Smooth muscle cell (in vitro differentiated cells): Measurements from ENCODE around the gene BCCIP. TPM values are rescaled to one million over a fixed set of nuclear protein-coding genes. Genes with fewer than 3 reads are reported as not detected.

Experiments used
- DNase-seq: peaks from one replicate; lab custom pipeline; 2025; ENCODE audit not compliant: unreplicated experiment; lab: John Stamatoyannopoulos, UW
- H2AFZ ChIP-seq: fragments of 200-600 bp; sonication (generic); 2 replicates; pipeline ENCODE4 v1.6.0; 2016; ENCODE audit warnings: antibody characterized with exemption, low read depth, mild to moderate bottlenecking
- H3F3A ChIP-seq: fragments of 200-600 bp; sonication (generic); 2 replicates; pipeline ENCODE4 v1.6.0; 2017; ENCODE audit warnings: antibody characterized with exemption, low read depth
- H3K27ac ChIP-seq: fragments of 200-600 bp; sonication (generic); 2 replicates; pipeline ENCODE4 v1.5.1; 2016; ENCODE audit warnings: low read depth, mild to moderate bottlenecking
- H3K27me3 ChIP-seq: fragments of 200-600 bp; sonication (generic); 2 replicates; pipeline ENCODE4 v1.6.1; 2016; ENCODE audit warnings: low read depth, mild to moderate bottlenecking
- H3K36me3 ChIP-seq: fragments of 200-600 bp; sonication (generic); 2 replicates; pipeline ENCODE4 v1.5.1; 2016; ENCODE audit warnings: low read depth
- H3K4me1 ChIP-seq: fragments of 200-600 bp; sonication (generic); 2 replicates; pipeline ENCODE4 v1.5.1; 2016; ENCODE audit warnings: low read depth
- H3K4me2 ChIP-seq: fragments of 200-600 bp; sonication (generic); 2 replicates; pipeline ENCODE4 v1.6.0; 2016; ENCODE audit warnings: mild to moderate bottlenecking
- H3K4me3 ChIP-seq: fragments of 200-600 bp; sonication (generic); 2 replicates; pipeline ENCODE4 v1.5.1; 2016; ENCODE audit warnings: mild to moderate bottlenecking
- H3K79me2 ChIP-seq: fragments of 200-600 bp; sonication (generic); 2 replicates; pipeline ENCODE4 v1.6.0; 2016; ENCODE audit warnings: low read depth, mild to moderate bottlenecking
- H3K9ac ChIP-seq: fragments of 200-600 bp; sonication (generic); 2 replicates; pipeline ENCODE4 v1.6.0; 2016; ENCODE audit warnings: low read depth
- H3K9me3 ChIP-seq: fragments of 200-600 bp; sonication (generic); replicated peaks from 2 replicates; pipeline ENCODE4 v1.5.1; 2016; ENCODE audit warnings: low read depth
- H4K20me1 ChIP-seq: fragments of 200-600 bp; sonication (generic); 2 replicates; pipeline ENCODE4 v1.6.0; 2016; ENCODE audit warnings: low read depth
- CTCF ChIP-seq: fragments of 200-600 bp; sonication (generic); IDR thresholded peaks from 2 replicates; pipeline ENCODE4 v1.5.1; 2017; ENCODE audit warnings: borderline replicate concordance, mild to moderate bottlenecking, antibody characterized with exemption; ENCODE audit not compliant: insufficient read depth, poor library complexity, severe bottlenecking
- WGBS: methylation state at CpG from one replicate; pipeline ENCODE4 v1.1.7; 2016; ENCODE audit warnings: low lambda C conversion rate; 5-methylcytosine and 5-hydroxymethylcytosine counted together
- polyA plus RNA-seq: library from polyadenylated mRNA; unstranded; fragments of >200 nt; fragmentation: Nextera tagmentation; extraction: Ambion mirVana; gene quantifications from 2 replicates; pipeline ENCODE4 v1.2.1, GENCODE V29; 2016
- total RNA-seq: library from RNA; depleted of rRNA; stranded (reverse); fragments of >200 nt; gene quantifications from 2 replicates; pipeline ENCODE4 v1.2.3, GENCODE V29; 2014

BCCIP gene
- total and polyA plus RNA-seq, 2 experiments from 2014 or later, result 55.3 to 87.5 TPM

- no peak for TF ChIP-seq CTCF
Measured at GRCh38 chr10:125843603-125844329, 20.4 kb downstream of the BCCIP start.

DNA sequence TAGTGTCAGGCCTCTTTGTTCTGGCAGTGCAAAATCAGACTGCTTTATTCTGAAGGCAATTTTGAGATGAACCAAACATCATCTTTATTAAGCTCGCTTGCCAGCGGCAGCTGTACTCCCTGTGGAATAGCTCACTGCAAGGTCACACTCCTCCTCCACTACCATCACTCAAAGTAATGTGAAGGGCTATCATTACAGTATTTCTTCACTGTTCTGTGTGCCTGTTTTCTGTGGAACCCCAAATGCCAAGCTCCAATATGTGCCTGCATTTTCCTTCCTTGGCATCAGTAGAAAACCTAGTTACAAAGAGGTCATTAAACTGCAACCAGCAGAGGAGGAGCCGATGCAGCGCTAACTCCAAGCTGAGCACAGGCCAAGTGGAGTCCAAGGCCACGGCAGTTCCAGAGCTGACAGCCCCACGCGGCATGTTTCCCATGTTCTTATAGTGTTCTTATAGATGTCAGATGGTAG lies 21.4 kb downstream of the BCCIP start:
- H3K27ac ChIP-seq, result no peak overlapping the region
- TF ChIP-seq CTCF, result no peak
- H2AFZ ChIP-seq, result no peak overlapping the region
- H3K4me3 ChIP-seq, result no peak overlapping the region
- no peak overlapping the region for H3K4me2 ChIP-seq
- H3K36me3 ChIP-seq, result peaks cover 15% of the 10 kb centered on the region
- no peaks in the 10 kb centered on the region for H3K27me3 ChIP-seq
- H4K20me1 ChIP-seq, result no peaks in the 10 kb centered on the region
- WGBS, result 97% methylated on average over 7 of the region's 7 CpGs
- no peaks in the 10 kb centered on the region for H3K4me1 ChIP-seq
- H3K9me3 ChIP-seq, result no peaks in the 10 kb centered on the region
- H3F3A ChIP-seq, result no peaks in the 10 kb centered on the region
- H3K9ac ChIP-seq, result no peak overlapping the region
- H3K79me2 ChIP-seq, result no peaks in the 10 kb centered on the region
- no peak for DNase-seq

More at GRCh38 chr10:125843603-125844329, 20.4 kb downstream of the BCCIP start:
- no peaks in the 10 kb centered on the region for H3K27me3 ChIP-seq
- H3F3A ChIP-seq, result no peaks in the 10 kb centered on the region
- no peaks in the 10 kb centered on the region for H3K9me3 ChIP-seq
- no peaks in the 10 kb centered on the region for H3K4me1 ChIP-seq
- no peak for DNase-seq
- no peak overlapping the region for H3K4me2 ChIP-seq
- H2AFZ ChIP-seq, result no peak overlapping the region
- H4K20me1 ChIP-seq, result no peaks in the 10 kb centered on the region
- no peak overlapping the region for H3K27ac ChIP-seq
- no peaks in the 10 kb centered on the region for H3K79me2 ChIP-seq
- H3K4me3 ChIP-seq, result no peak overlapping the region
- 87% methylated on average over 9 of the region's 9 CpGs for WGBS
- H3K36me3 ChIP-seq, result peaks cover 21% of the 10 kb centered on the region
- no peak overlapping the region for H3K9ac ChIP-seq

- H3K9ac ChIP-seq, result no peak overlapping the region
- no peak overlapping the region for H3K4me2 ChIP-seq
- no peak overlapping the region for H3K27ac ChIP-seq
- H3K4me1 ChIP-seq, result no peaks in the 10 kb centered on the region
- no peak overlapping the region for H2AFZ ChIP-seq
- no peaks in the 10 kb centered on the region for H3F3A ChIP-seq
- H3K36me3 ChIP-seq, result peaks cover 6% of the 10 kb centered on the region
- H3K4me3 ChIP-seq, result no peak overlapping the region
- WGBS, result 97% methylated on average over 10 of the region's 11 CpGs
- DNase-seq, result no peak
- no peaks in the 10 kb centered on the region for H3K79me2 ChIP-seq
- H4K20me1 ChIP-seq, result no peaks in the 10 kb centered on the region
- no peaks in the 10 kb centered on the region for H3K27me3 ChIP-seq
- no peak for TF ChIP-seq CTCF
- H3K9me3 ChIP-seq, result no peaks in the 10 kb centered on the region
Measured at GRCh38 chr10:125845617-125846016, 22.3 kb downstream of the BCCIP start.

- DNase-seq, result no peak
- H3K27me3 ChIP-seq, result no peaks in the 10 kb centered on the region
- 98% methylated on average over 3 of the region's 3 CpGs for WGBS
Measured at GRCh38 chr10:125846894-125847293, 23.5 kb downstream of the BCCIP start.

More at GRCh38 chr10:125846894-125847293, 23.5 kb downstream of the BCCIP start:
- Histone ChIP-seq H3K4me2 (no peak overlapping the region), H3K4me1 (no peaks in the 10 kb centered on the region), H3K4me3 (no peak overlapping the region), H3K9ac (no peak overlapping the region), H4K20me1 (no peaks in the 10 kb centered on the region), H2AFZ (no peak overlapping the region), H3K27ac (no peak overlapping the region), H3K9me3 (no peaks in the 10 kb centered on the region), H3K36me3 (no peaks in the 10 kb centered on the region), H3K79me2 (no peaks in the 10 kb centered on the region), H3F3A (no peaks in the 10 kb centered on the region)
- TF ChIP-seq CTCF, result no peak
